ENCODE results near the gene LRRC17. TPM values are rescaled to one million over a fixed set of nuclear protein-coding genes. Genes with fewer than 3 reads are reported as not detected.

The LRRC17 gene
- total and polyA plus RNA-seq, 9 of the 15 experiments (the other 6 are each of a cell fraction or from before 2014, with no cell fraction given), result 0.03 to 0.18 (median 0.12) TPM; not detected in 5

- TF ChIP-seq FOXO4 (CRISPR knock-in tag; IDR thresholded peaks at IDR 0.05) (no peak), KDM4B (IDR thresholded peaks at IDR 0.05; ENCODE audit: borderline replicate concordance in 2 of 2, low read depth in 1 of 2) (no peak), ZSCAN32 (CRISPR knock-in tag; IDR thresholded peaks at IDR 0.05) (no peak), NR2C1 (IDR thresholded peaks at IDR 0.05) (no peak), NR2C1 (tag; IDR thresholded peaks at IDR 0.05) (no peak), SMAD1 (IDR thresholded peaks at IDR 0.05; ENCODE audit: low read depth, low read length, partially characterized antibody) (no peak)
These were observed 43.6 kb upstream of the LRRC17 start (continued) for GRCh38 chr7:102869195-102869594.

DNA sequence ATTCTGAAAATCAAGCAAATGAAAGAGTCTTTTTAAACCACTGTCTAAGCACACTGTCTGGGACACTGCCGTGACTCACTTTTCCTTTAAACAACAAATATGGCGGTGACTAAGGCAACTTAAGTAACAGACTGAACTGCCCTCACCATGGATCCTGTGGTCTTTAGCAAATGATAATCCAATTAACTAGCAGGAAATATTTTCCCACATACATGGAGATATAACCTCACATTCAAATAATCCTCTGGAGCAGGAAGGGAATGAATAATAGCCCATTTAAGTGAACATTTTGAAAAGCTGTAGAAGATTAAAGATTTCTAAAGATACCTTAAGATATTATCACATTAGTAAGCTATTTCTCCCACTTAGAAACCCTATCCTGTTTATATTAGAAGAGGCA, 40.3 kb upstream of the LRRC17 start:
- CTCF ChIA-PET (ENCODE audit: low intra/inter-chr PET ratio), result no interaction called here
- TF ChIP-seq DACH1 (IDR thresholded peaks at IDR 0.05; ENCODE audit: partially characterized antibody) (no peak), LEF1 (IDR thresholded peaks at IDR 0.05) (no peak), TRIM24 (IDR thresholded peaks at IDR 0.05) (no peak), ZNF57 (CRISPR knock-in tag; IDR thresholded peaks at IDR 0.05) (no peak), DPF2 (IDR thresholded peaks at IDR 0.05) (no peak), ELF4 (CRISPR knock-in tag; IDR thresholded peaks at IDR 0.05) (no peak), SREBF1 (IDR thresholded peaks at IDR 0.05; ENCODE audit: borderline replicate concordance, low read depth, low read length) (no peak), FOXA1 (IDR thresholded peaks at IDR 0.05; ENCODE audit: borderline replicate concordance) (no peak), CREB1 (IDR thresholded peaks at IDR 0.05) (no peak), CREB1 (CRISPR knock-in tag; IDR thresholded peaks at IDR 0.05) (no peak), SRSF3 (IDR thresholded peaks at IDR 0.05; ENCODE audit: insufficient read depth, low read length) (no peak), KLF13 (tag; IDR thresholded peaks at IDR 0.05; ENCODE audit: borderline replicate concordance, low read depth) (no peak), ZNF384 (IDR thresholded peaks at IDR 0.05; ENCODE audit: low read depth, low read length) (no peak)
- no peaks in the 10 kb centered on the region for H3K9me3 ChIP-seq (replicated peaks; ENCODE audit: control insufficient read depth, insufficient read depth, low read depth, low read length)
- H3K27me3 ChIP-seq (ENCODE audit: control insufficient read depth in 2 of 2, insufficient read depth in 2 of 2, low read length in 2 of 2), result no peaks in the 10 kb centered on the region
- H4K20me1 ChIP-seq (replicated peaks; ENCODE audit: control insufficient read depth, insufficient read depth, low read length), result no peaks in the 10 kb centered on the region
- no peak overlapping the region for H3K27ac ChIP-seq (ENCODE audit: extremely low read depth, low read depth, low read length)
- no peak overlapping the region for H2AFZ ChIP-seq (ENCODE audit: low read depth, low read length)
- DNase-seq (ENCODE audit: extremely low read depth in 1 of 4, low spot score in 3 of 4) (no peak), FAIRE-seq (peak; percentile 11), ATAC-seq (no peak)
- H3K9ac ChIP-seq (ENCODE audit: insufficient read depth in 1 of 2, low read depth in 2 of 2, low read length in 2 of 2), result no peak overlapping the region
- no peaks in the 10 kb centered on the region for H3K9me1 ChIP-seq (ENCODE audit: control insufficient read depth, insufficient read depth, low read length)
- H3K79me2 ChIP-seq (ENCODE audit: control insufficient read depth, insufficient read depth, low read length), result no peaks in the 10 kb centered on the region
- 98% methylated on average over 2 of the region's 2 CpGs for WGBS (ENCODE audit: insufficient coverage, low coverage, missing lambda C conversion rate)
- POLR2A ChIA-PET, result no interaction called here
- no peak overlapping the region for H3K4me3 ChIP-seq
- intact Hi-C loops (cut with micrococcal nuclease), result no loop called here
- peaks cover 73% of the 10 kb centered on the region for H3K36me3 ChIP-seq (ENCODE audit: control insufficient read depth, insufficient read depth, low read length)
- BruUV-seq (replicated peaks), result no TSS peak
- H3K4me1 ChIP-seq (replicated peaks in 1 of 2; ENCODE audit: control insufficient read depth in 2 of 2, insufficient read depth in 2 of 2, low read length in 2 of 2), result peaks cover 0 to 6% of the 10 kb centered on the region in 2 experiments; a peak in 1 of 5 replicates
- no peak overlapping the region for H3K4me2 ChIP-seq (ENCODE audit: insufficient read depth, low read length)
- in situ Hi-C loops (cut with MboI), result no loop called here
